ENCODE results near the gene HSPA13.
A peak's percentile ranks its signal among the peaks of the same experiment; 100 is the strongest.
"Not testable (repeated sequence)": the region's sequence is repeated elsewhere in the genome, so short reads cannot be mapped to it uniquely, and the experiment has no call there.

HSPA13 gene

GRCh38 chr21:14382835-14383595 is at the start of gene HSPA13:
TSS of gene HSPA13 (minus strand) at chr21:14383146. CDS start at chr21:14383119, 27 bp downstream.
- DNase-seq, result peak; percentile 98

GRCh38 chr21:14418920-14419319 is 36.0 kb upstream of the HSPA13 start:
- DNase-seq, result no peak

GRCh38 chr21:14414932-14415508 is 32.1 kb upstream of the HSPA13 start:
- no peak for DNase-seq

GRCh38 chr21:14405962-14406361 is 23.0 kb upstream of the HSPA13 start:
- DNase-seq, result no peak

GRCh38 chr21:14405225-14405624 is 22.3 kb upstream of the HSPA13 start:
- no peak for DNase-seq

GRCh38 chr21:14403681-14404318 is 20.9 kb upstream of the HSPA13 start:
- DNase-seq, result no peak

GRCh38 chr21:14401217-14401616 is 18.3 kb upstream of the HSPA13 start:
- DNase-seq, result no peak

- DNase-seq, result no peak
Measured at GRCh38 chr21:14388282-14388681, 5.3 kb upstream of the HSPA13 start.

- DNase-seq, result no peak
Measured at GRCh38 chr21:14384453-14384852, 1.5 kb upstream of the HSPA13 start.

- DNase-seq, result peak; percentile 64
Measured at GRCh38 chr21:14383596-14384180, 742 bp upstream of the HSPA13 start.

- no peak for DNase-seq
Measured at GRCh38 chr21:14382486-14382834, 486 bp downstream of the HSPA13 start.

GRCh38 chr21:14376854-14377253 is 6.1 kb downstream of the HSPA13 start:
- no peak for DNase-seq

- no peak for DNase-seq
Measured at GRCh38 chr21:14366998-14367397, 15.9 kb downstream of the HSPA13 start.

- no peak for DNase-seq
Measured at GRCh38 chr21:14361958-14362357, 21.0 kb downstream of the HSPA13 start.

GRCh38 chr21:14358775-14359174 is 24.2 kb downstream of the HSPA13 start:
- DNase-seq, result no peak

GRCh38 chr21:14356746-14357145 is 26.2 kb downstream of the HSPA13 start:
- DNase-seq, result no peak

- DNase-seq, result no peak
Measured at GRCh38 chr21:14354515-14354914, 28.4 kb downstream of the HSPA13 start.

- DNase-seq, result no peak
Measured at GRCh38 chr21:14353726-14354125, 29.2 kb downstream of the HSPA13 start.

GRCh38 chr21:14353231-14353630 is 29.7 kb downstream of the HSPA13 start:
- no peak for DNase-seq

GRCh38 chr21:14327346-14327745 is 55.6 kb downstream of the HSPA13 start:
- DNase-seq, result not testable (repeated sequence)

GRCh38 chr21:14325595-14325994 is 57.4 kb downstream of the HSPA13 start:
- DNase-seq, result no peak
